CD4-positive, alpha-beta T cell (primary cell): ENCODE results near the gene DENND1A. TPM values are rescaled to one million over a fixed set of nuclear protein-coding genes. Genes with fewer than 3 reads are reported as not detected.

ENCODE experiments used
- ATAC-seq: fragments of 200-7000 bp; cut with Tn5 transposase; one replicate; pipeline ENCODE4 v1.10.0; 2022; ENCODE audit warnings: mild to moderate bottlenecking; ENCODE audit not compliant: poor library complexity
- CTCF ChIA-PET: fragments of 350-600 bp; sonication (Branson Sonifier 250); formaldehyde crosslinking; loops from one replicate; lab custom pipeline; 2021; ENCODE audit warnings: antibody characterized with exemption, inconsistent platforms; lab: Charles Lee
- POLR2A ChIA-PET: fragments of 350-600 bp; sonication (Branson Sonifier 250); formaldehyde crosslinking; loops from one replicate; lab custom pipeline; 2021; ENCODE audit warnings: antibody characterized with exemption, inconsistent platforms; lab: Charles Lee
- DNase-seq, 14 experiments: peaks; one replicate each; pipeline ENCODE4 v3.0.0-alpha.2; 2013 to 2020; ENCODE audit warnings: mixed read lengths in 2 of 14
- H3K27ac ChIP-seq, 2 donors: one replicate each; pipeline versions ENCODE4 v1.5.1 to v1.7.0; 2013; ENCODE audit warnings: low read length in 2 of 2, low read depth in 1 of 2, mild to moderate bottlenecking in 1 of 2
- H3K27me3 ChIP-seq, 2 experiments: 1 replicate in 1 of 2; 2 replicates in 1 of 2; pipeline versions ENCODE4 v1.6.1 to v1.7.0; 2013; ENCODE audit warnings: low read length in 2 of 2, control low read depth in 1 of 2, mild to moderate bottlenecking in 1 of 2, moderate library complexity in 1 of 2; ENCODE audit not compliant: insufficient read depth in 2 of 2, control insufficient read depth in 1 of 2
- H3K36me3 ChIP-seq: one replicate; pipeline ENCODE4 v1.6.1; 2013; ENCODE audit warnings: low read length, control low read depth; ENCODE audit not compliant: insufficient read depth
- H3K4me1 ChIP-seq: one replicate; pipeline ENCODE4 v1.6.1; 2013; ENCODE audit warnings: low read length, control low read depth; ENCODE audit not compliant: insufficient read depth
- H3K4me3 ChIP-seq: one replicate; pipeline ENCODE4 v1.5.1; 2013; ENCODE audit warnings: mild to moderate bottlenecking, low read length, moderate library complexity
- H3K9me3 ChIP-seq, 2 experiments: 1 replicate in 1 of 2; 2 replicates in 1 of 2; pipeline versions ENCODE4 v1.6.1 to v1.7.0; 2013; ENCODE audit warnings: low read length in 2 of 2, mild to moderate bottlenecking in 2 of 2, control low read depth in 1 of 2, moderate library complexity in 1 of 2; ENCODE audit not compliant: control insufficient read depth in 1 of 2, insufficient read depth in 1 of 2
- H3K27ac Mint-ChIP-seq: one replicate; pipeline ENCODE4 v1.8.0; 2020; ENCODE audit warnings: mixed read lengths
- H3K27me3 Mint-ChIP-seq: one replicate; pipeline ENCODE4 v1.8.0; 2021; ENCODE audit warnings: mixed read lengths
- H3K36me3 Mint-ChIP-seq: one replicate; pipeline ENCODE4 v1.8.0; 2021; ENCODE audit warnings: low read depth, mixed read lengths
- H3K4me1 Mint-ChIP-seq: one replicate; pipeline ENCODE4 v1.8.0; 2021; ENCODE audit warnings: low read depth, mixed read lengths
- H3K4me3 Mint-ChIP-seq: one replicate; pipeline ENCODE4 v1.8.0; 2020; ENCODE audit warnings: mild to moderate bottlenecking, mixed read lengths
- H3K9me3 Mint-ChIP-seq: one replicate; pipeline ENCODE4 v1.8.0; 2020; ENCODE audit warnings: mixed read lengths
- intact Hi-C, 2 experiments: fragments of 100-400 bp; cut with DNase I in 1 of 2; cut with micrococcal nuclease in 1 of 2; formaldehyde crosslinking; loops; one replicate each; pipeline versions ENCODE4 v1.15.1 to v1.9.0; 2023 to 2025; cut with DNase I, micrococcal nuclease
- total RNA-seq, 174 experiments: library from RNA in 2 of 174; stranded (reverse) in 2 of 174; gene quantifications; one replicate each; pipeline ENCODE4 v1.2.3 and lab custom pipeline; 2021 to 2026
- TF ChIP-seq, protein P1 (sequence below): fragments of 200-600 bp; IDR thresholded peaks from one replicate; pipeline ENCODE4 v1.8.0; 2022; ENCODE audit warnings: antibody characterized with exemption, mild to moderate bottlenecking

DENND1A gene
- total RNA-seq, 2 experiments from 2014 or later: 20.0 to 20.6 TPM

DNA sequence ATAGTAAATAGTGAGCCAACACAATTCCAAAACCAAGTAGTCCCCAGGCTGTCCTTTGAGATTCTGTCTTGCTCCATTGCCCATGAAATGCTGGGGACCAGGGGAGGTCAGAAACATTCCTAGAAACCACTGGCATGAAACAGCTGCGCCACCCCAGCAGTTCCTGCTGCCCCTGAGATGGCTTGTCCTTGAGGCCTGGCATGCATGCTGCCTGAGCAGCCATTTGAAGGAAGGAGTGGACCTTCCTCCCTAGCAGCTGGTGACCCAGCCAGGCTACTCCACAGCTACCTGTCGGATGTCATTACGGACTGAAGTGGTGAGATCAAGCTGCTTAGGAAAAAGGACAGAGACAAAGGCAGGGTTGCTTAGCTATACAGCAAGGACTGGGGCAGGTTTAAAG is 260.6 kb downstream of the DENND1A start:
- Histone ChIP-seq H3K27me3 (no peaks in the 10 kb centered on the region), H3K9me3 (peaks cover 11 to 18% of the 10 kb centered on the region in 2 experiments), H3K4me1 (no peaks in the 10 kb centered on the region), H3K36me3 (peaks cover 12% of the 10 kb centered on the region), H3K4me3 (no peak overlapping the region), H3K27ac (no peak overlapping the region)
- H3K9me3 Mint-ChIP-seq: peaks cover 24% of the 10 kb centered on the region
- ChIA-PET CTCF (no interaction called here), POLR2A (no interaction called here)
- no peak for DNase-seq
- no peaks in the 10 kb centered on the region for H3K4me1 Mint-ChIP-seq
- no peak for ATAC-seq
- H3K4me3 Mint-ChIP-seq: no peak overlapping the region
- intact Hi-C loops: no loop called here
- TF ChIP-seq, protein P1, sequence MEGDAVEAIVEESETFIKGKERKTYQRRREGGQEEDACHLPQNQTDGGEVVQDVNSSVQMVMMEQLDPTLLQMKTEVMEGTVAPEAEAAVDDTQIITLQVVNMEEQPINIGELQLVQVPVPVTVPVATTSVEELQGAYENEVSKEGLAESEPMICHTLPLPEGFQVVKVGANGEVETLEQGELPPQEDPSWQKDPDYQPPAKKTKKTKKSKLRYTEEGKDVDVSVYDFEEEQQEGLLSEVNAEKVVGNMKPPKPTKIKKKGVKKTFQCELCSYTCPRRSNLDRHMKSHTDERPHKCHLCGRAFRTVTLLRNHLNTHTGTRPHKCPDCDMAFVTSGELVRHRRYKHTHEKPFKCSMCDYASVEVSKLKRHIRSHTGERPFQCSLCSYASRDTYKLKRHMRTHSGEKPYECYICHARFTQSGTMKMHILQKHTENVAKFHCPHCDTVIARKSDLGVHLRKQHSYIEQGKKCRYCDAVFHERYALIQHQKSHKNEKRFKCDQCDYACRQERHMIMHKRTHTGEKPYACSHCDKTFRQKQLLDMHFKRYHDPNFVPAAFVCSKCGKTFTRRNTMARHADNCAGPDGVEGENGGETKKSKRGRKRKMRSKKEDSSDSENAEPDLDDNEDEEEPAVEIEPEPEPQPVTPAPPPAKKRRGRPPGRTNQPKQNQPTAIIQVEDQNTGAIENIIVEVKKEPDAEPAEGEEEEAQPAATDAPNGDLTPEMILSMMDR: no peak
- peaks cover 97% of the 10 kb centered on the region for H3K36me3 Mint-ChIP-seq
- H3K27ac Mint-ChIP-seq: no peak overlapping the region
- no peaks in the 10 kb centered on the region for H3K27me3 Mint-ChIP-seq

DNA sequence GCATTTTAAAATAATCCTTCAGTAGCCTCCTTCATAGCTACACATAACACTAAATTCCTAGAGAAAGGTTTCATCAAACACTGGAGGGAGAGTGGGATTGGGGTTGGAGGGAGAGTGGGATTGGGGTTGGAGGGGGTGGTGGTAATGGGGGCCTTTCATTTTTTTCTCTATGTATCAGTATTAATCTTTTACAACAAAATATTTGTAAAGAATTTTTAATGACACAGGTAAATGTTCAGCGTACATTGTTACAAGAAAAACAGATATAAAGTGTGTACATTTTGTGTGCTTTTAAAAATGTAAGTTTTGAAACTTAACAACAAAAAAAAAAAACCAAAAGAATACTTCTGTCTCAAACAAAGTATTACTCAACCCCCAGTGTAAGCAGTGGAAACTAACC is 266.4 kb downstream of the DENND1A start:
- Mint-ChIP-seq H3K36me3 (peaks cover 86% of the 10 kb centered on the region), H3K27me3 (no peaks in the 10 kb centered on the region), H3K4me1 (no peaks in the 10 kb centered on the region), H3K4me3 (no peak overlapping the region), H3K27ac (no peak overlapping the region), H3K9me3 (peaks cover 11% of the 10 kb centered on the region)
- Histone ChIP-seq H3K36me3 (peaks cover 14% of the 10 kb centered on the region), H3K27ac (no peak overlapping the region), H3K4me1 (no peaks in the 10 kb centered on the region), H3K9me3 (peaks cover 5 to 13% of the 10 kb centered on the region in 2 experiments), H3K27me3 (no peaks in the 10 kb centered on the region), H3K4me3 (no peak overlapping the region)
- ATAC-seq: no peak
- intact Hi-C loops: no loop called here
- ChIA-PET CTCF (no interaction called here), POLR2A (no interaction called here)
- DNase-seq: no peak
- TF ChIP-seq, protein P1: no peak

DNA sequence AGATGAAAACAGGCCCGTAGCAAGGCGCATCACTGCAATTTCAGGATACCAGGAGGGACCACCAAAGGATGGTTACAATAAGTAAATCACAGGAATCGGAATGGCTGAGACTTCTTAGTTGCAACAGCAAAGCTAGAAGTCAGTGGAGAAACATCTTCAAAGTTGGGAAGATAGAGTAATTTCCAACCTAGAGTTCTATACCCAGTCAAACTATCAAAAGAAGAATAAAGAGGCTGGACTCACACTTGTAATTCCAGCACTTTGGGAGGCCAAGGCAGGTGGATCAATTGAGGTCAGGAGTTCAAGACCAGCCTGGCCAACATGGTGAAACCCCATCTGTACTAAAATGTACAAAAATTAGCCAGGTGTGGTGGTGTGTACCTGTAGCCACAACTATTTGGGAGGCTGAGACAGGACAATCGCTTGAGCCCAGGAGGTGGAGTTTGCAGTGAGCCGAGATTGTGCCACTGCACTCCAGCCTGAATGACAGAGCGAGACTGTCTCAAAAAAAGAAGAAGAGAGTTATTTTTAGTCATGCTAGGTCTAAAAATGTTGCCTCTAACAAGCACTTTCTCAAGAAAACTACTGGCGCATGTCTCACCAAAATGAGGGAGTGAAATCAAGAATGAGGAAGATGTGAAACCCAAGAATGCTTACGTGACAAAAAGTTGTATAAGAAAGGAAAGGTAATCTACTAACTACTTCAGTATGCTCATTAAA is 267.7 kb downstream of the DENND1A start:
- H3K27ac ChIP-seq: no peak overlapping the region
- H3K4me1 Mint-ChIP-seq: no peaks in the 10 kb centered on the region
- intact Hi-C loops: no loop called here
- no peaks in the 10 kb centered on the region for H3K4me1 ChIP-seq
- POLR2A ChIA-PET: no interaction called here
- no peak for ATAC-seq
- H3K4me3 Mint-ChIP-seq: no peak overlapping the region
- H3K36me3 ChIP-seq: peaks cover 7% of the 10 kb centered on the region
- TF ChIP-seq, protein P1: no peak
- no peak overlapping the region for H3K27ac Mint-ChIP-seq
- peaks cover 11% of the 10 kb centered on the region for H3K9me3 Mint-ChIP-seq
- H3K27me3 Mint-ChIP-seq: no peaks in the 10 kb centered on the region
- H3K27me3 ChIP-seq: no peaks in the 10 kb centered on the region
- DNase-seq: no peak
- peaks cover 2 to 13% of the 10 kb centered on the region in 2 experiments for H3K9me3 ChIP-seq
- CTCF ChIA-PET: no interaction called here
- peaks cover 73% of the 10 kb centered on the region for H3K36me3 Mint-ChIP-seq
- H3K4me3 ChIP-seq: no peak overlapping the region
